PC-3 (cell line): ENCODE measurements around the gene KNL1. TPM values are rescaled to one million over a fixed set of nuclear protein-coding genes. Genes with fewer than 3 reads are reported as not detected.

Experiments
- ATAC-seq: fragments of 200-7000 bp; cut with Tn5 transposase; 2 replicates; pipeline ENCODE4 v1.9.1; 2020; ENCODE audit warnings: mild to moderate bottlenecking, moderate library complexity
- BruUV-seq: library from RNA; stranded (reverse); fragments of 400-500 nt; replicated peaks from 2 replicates; lab custom pipeline; 2021; lab: Mats Ljungman, UMichigan
- CTCF ChIA-PET: fragments of 300-600 bp; sonication (Branson Sonifier 250); formaldehyde crosslinking; loops from one replicate; lab custom pipeline; 2022; ENCODE audit warnings: antibody characterized with exemption; lab: Charles Lee
- POLR2A ChIA-PET: fragments of 300-600 bp; sonication (Branson Sonifier 250); formaldehyde crosslinking; loops from one replicate; lab custom pipeline; 2022; ENCODE audit warnings: antibody characterized with exemption; ENCODE audit not compliant: unreplicated experiment; lab: Charles Lee
- DNase-seq: peaks from one replicate; pipeline ENCODE4 v3.0.0-alpha.2; 2015
- H2AFZ ChIP-seq: fragments of 300-600 bp; sonication (generic); 2 replicates; pipeline ENCODE4 v1.6.0; 2016; ENCODE audit warnings: antibody characterized with exemption, low read length
- H3F3A ChIP-seq: fragments of 300-600 bp; sonication (generic); one replicate; pipeline ENCODE4 v1.6.0; 2017; ENCODE audit warnings: antibody characterized with exemption, low read length, control low read depth, mild to moderate bottlenecking; ENCODE audit not compliant: unreplicated experiment
- H3K27ac ChIP-seq: fragments of 300-600 bp; sonication (generic); 2 replicates; pipeline ENCODE4 v1.5.1; 2016; ENCODE audit warnings: mild to moderate bottlenecking, low read length
- H3K27me3 ChIP-seq: fragments of 300-600 bp; sonication (generic); 2 replicates; pipeline ENCODE4 v1.6.1; 2016; ENCODE audit warnings: low read length, mixed read lengths
- H3K36me3 ChIP-seq: fragments of 300-600 bp; sonication (generic); 2 replicates; pipeline ENCODE4 v1.6.1; 2016; ENCODE audit warnings: low read depth, mixed run types, low read length, mixed read lengths
- H3K4me1 ChIP-seq: fragments of 300-600 bp; sonication (generic); 2 replicates; pipeline ENCODE4 v1.5.1; 2016; ENCODE audit warnings: low read length; ENCODE audit not compliant: insufficient read depth
- H3K4me2 ChIP-seq: fragments of 300-600 bp; sonication (generic); 2 replicates; pipeline ENCODE4 v1.6.0; 2016; ENCODE audit warnings: low read length
- H3K4me3 ChIP-seq: fragments of 300-600 bp; sonication (generic); 2 replicates; pipeline ENCODE4 v1.5.1; 2016; ENCODE audit warnings: mild to moderate bottlenecking, low read length, mixed read lengths
- H3K79me2 ChIP-seq: fragments of 300-600 bp; sonication (generic); 2 replicates; pipeline ENCODE4 v1.6.1; 2017; ENCODE audit warnings: low read length, mixed read lengths
- H3K9ac ChIP-seq: fragments of 300-600 bp; sonication (generic); 2 replicates; pipeline ENCODE4 v1.6.0; 2016; ENCODE audit warnings: mild to moderate bottlenecking, low read length
- H3K9me2 ChIP-seq: fragments of 300-600 bp; sonication (generic); replicated peaks from 2 replicates; pipeline ENCODE4 v1.6.1; 2016; ENCODE audit warnings: mixed run types, low read length, mixed read lengths
- H3K9me3 ChIP-seq: fragments of 300-600 bp; sonication (generic); 2 replicates; pipeline ENCODE4 v1.6.1; 2016; ENCODE audit warnings: low read length, mixed read lengths
- H4K20me1 ChIP-seq: fragments of 300-600 bp; sonication (generic); 2 replicates; pipeline ENCODE4 v1.6.1; 2016; ENCODE audit warnings: low read length, mixed read lengths
- EZH2 ChIP-seq: fragments of 300-600 bp; sonication (generic); IDR thresholded peaks from one replicate; pipeline ENCODE4 v1.6.1; 2017; ENCODE audit warnings: antibody characterized with exemption, mild to moderate bottlenecking, low read length; ENCODE audit not compliant: unreplicated experiment
- EZH2phosphoT487 ChIP-seq: fragments of 300-600 bp; sonication (generic); IDR thresholded peaks from 2 replicates; pipeline ENCODE4 v1.6.1; 2018; ENCODE audit warnings: mild to moderate bottlenecking, antibody characterized with exemption, low read length, borderline replicate concordance
- intact Hi-C: fragments of 100-400 bp; cut with micrococcal nuclease; formaldehyde crosslinking; loops from 2 replicates; pipeline ENCODE4 v1.9.0; 2023
- total RNA-seq: library from RNA; depleted of rRNA; stranded (reverse); fragments of >200 nt; gene quantifications from 2 replicates; pipeline ENCODE4 v1.2.3, GENCODE V29; 2014
- TF ChIP-seq, protein P1 (sequence below): fragments of 300-600 bp; sonication (generic); conservative IDR thresholded peaks from 2 replicates; pipeline ENCODE4 v1.5.1; 2017; ENCODE audit warnings: antibody characterized with exemption, low read depth, mild to moderate bottlenecking, low read length

The KNL1 gene
- total RNA-seq, 1 experiment from 2014 or later = 33.8 TPM

- intact Hi-C loops = no loop called here
- no peaks in the 10 kb centered on the region for H3K4me1 ChIP-seq
- H3K4me2 ChIP-seq = no peak overlapping the region
- no TSS peak for BruUV-seq
- H3K9ac ChIP-seq = no peak overlapping the region
- H3K27me3 ChIP-seq = no peaks in the 10 kb centered on the region
- H4K20me1 ChIP-seq = no peaks in the 10 kb centered on the region
- DNase-seq (no peak), ATAC-seq (no peak)
- no peaks in the 10 kb centered on the region for H3F3A ChIP-seq
- H3K79me2 ChIP-seq = no peaks in the 10 kb centered on the region
- H3K4me3 ChIP-seq = no peak overlapping the region
- no peak for TF ChIP-seq EZH2
- TF ChIP-seq, protein P1, sequence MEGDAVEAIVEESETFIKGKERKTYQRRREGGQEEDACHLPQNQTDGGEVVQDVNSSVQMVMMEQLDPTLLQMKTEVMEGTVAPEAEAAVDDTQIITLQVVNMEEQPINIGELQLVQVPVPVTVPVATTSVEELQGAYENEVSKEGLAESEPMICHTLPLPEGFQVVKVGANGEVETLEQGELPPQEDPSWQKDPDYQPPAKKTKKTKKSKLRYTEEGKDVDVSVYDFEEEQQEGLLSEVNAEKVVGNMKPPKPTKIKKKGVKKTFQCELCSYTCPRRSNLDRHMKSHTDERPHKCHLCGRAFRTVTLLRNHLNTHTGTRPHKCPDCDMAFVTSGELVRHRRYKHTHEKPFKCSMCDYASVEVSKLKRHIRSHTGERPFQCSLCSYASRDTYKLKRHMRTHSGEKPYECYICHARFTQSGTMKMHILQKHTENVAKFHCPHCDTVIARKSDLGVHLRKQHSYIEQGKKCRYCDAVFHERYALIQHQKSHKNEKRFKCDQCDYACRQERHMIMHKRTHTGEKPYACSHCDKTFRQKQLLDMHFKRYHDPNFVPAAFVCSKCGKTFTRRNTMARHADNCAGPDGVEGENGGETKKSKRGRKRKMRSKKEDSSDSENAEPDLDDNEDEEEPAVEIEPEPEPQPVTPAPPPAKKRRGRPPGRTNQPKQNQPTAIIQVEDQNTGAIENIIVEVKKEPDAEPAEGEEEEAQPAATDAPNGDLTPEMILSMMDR = no peak
- no peak for TF ChIP-seq EZH2phosphoT487
- H3K27ac ChIP-seq = no peak overlapping the region
- ChIA-PET POLR2A (no interaction called here), CTCF (no interaction called here)
- peaks cover 26% of the 10 kb centered on the region; the same call in 1 of the 2 replicates for H3K36me3 ChIP-seq
- H3K9me3 ChIP-seq = no peaks in the 10 kb centered on the region
- H2AFZ ChIP-seq = no peak overlapping the region
- H3K9me2 ChIP-seq = no peaks in the 10 kb centered on the region
Observed at GRCh38 chr15:40554161-40554525, 39.9 kb upstream of the KNL1 start.

- H3K79me2 ChIP-seq = no peaks in the 10 kb centered on the region
- H3F3A ChIP-seq = no peaks in the 10 kb centered on the region
- ATAC-seq (no peak), DNase-seq (no peak)
- H3K4me1 ChIP-seq = no peaks in the 10 kb centered on the region
- BruUV-seq = no TSS peak
- TF ChIP-seq EZH2 (no peak), EZH2phosphoT487 (no peak)
- TF ChIP-seq, protein P1 = no peak
- CTCF ChIA-PET = no interaction called here
- no peaks in the 10 kb centered on the region for H3K9me2 ChIP-seq
- H2AFZ ChIP-seq = no peak overlapping the region
- H4K20me1 ChIP-seq = no peaks in the 10 kb centered on the region
- H3K9me3 ChIP-seq = no peaks in the 10 kb centered on the region
- intact Hi-C loops = no loop called here
- H3K4me2 ChIP-seq = no peak overlapping the region
- POLR2A ChIA-PET = no interaction called here
- H3K36me3 ChIP-seq = peaks cover 23% of the 10 kb centered on the region; the same call in 1 of the 2 replicates
- no peak overlapping the region for H3K27ac ChIP-seq
- no peak overlapping the region for H3K9ac ChIP-seq
- no peak overlapping the region for H3K4me3 ChIP-seq
- no peaks in the 10 kb centered on the region for H3K27me3 ChIP-seq
Observed at GRCh38 chr15:40555876-40556275, 38.2 kb upstream of the KNL1 start.

- no peak overlapping the region for H3K9ac ChIP-seq
- no peaks in the 10 kb centered on the region for H3K9me2 ChIP-seq
- no peaks in the 10 kb centered on the region for H3F3A ChIP-seq
- H4K20me1 ChIP-seq = no peaks in the 10 kb centered on the region
- no peak for DNase-seq
- ChIA-PET POLR2A (no interaction called here), CTCF (no interaction called here)
- ATAC-seq = no peak
- no TSS peak for BruUV-seq
- H3K79me2 ChIP-seq = peaks cover 16% of the 10 kb centered on the region
- no peak overlapping the region for H3K4me2 ChIP-seq
- no peak overlapping the region for H3K27ac ChIP-seq
- H3K27me3 ChIP-seq = no peaks in the 10 kb centered on the region
- intact Hi-C loops = no loop called here
- no peaks in the 10 kb centered on the region for H3K9me3 ChIP-seq
- peaks cover 6% of the 10 kb centered on the region; the same call in 1 of the 2 replicates for H3K4me1 ChIP-seq
- H3K4me3 ChIP-seq = no peak overlapping the region
- TF ChIP-seq EZH2phosphoT487 = no peak
- TF ChIP-seq EZH2 = no peak
- TF ChIP-seq, protein P1 = no peak
- H3K36me3 ChIP-seq = peaks cover 20% of the 10 kb centered on the region; the same call in 1 of the 2 replicates
- no peak overlapping the region for H2AFZ ChIP-seq
Observed at GRCh38 chr15:40558952-40559742, 34.9 kb upstream of the KNL1 start.
